Measurements from ENCODE around the gene ACTL6A. TPM values are rescaled to one million over a fixed set of nuclear protein-coding genes. Genes with fewer than 3 reads are reported as not detected.

ACTL6A gene
- total and polyA plus RNA-seq, 2 of the 4 experiments (the other 2 are of a cell fraction), result 48.3 to 70.1 TPM

DNA sequence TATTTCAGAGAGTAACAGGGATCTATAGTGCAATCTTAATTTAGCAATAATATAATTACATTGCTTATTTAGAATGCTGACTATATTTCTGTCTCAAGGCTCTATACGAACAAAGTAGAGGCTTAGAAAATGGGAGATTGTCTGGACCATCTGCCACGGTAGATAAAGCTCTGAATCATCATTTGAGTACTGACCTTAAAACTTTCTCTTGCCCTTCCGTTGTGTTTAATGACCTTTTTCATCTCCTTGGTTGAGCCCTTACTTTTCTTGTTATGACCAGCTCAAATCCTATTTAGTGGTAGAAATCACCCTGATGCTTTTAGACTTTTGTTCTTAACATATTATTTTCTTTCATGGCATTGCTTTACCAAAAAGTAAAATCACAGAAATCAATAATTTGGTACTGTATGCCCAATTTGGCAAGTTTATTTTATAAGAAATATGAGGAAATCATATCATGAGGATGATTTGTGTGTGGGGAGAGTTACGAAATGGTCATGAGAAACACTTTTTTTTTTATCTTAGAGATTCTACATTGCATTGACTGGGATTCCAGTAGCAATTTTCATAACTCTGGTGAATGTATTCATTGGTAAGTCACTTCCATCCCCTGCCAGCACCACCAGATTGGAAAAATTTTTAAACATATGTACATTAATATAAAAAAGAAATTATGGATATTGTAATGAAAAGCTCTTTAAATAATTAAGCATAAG lies 52.9 kb downstream of the ACTL6A start:
- H3K4me2 ChIP-seq (ENCODE audit: low read depth, low read length), result no peak overlapping the region
- H3K79me1 ChIP-seq (ENCODE audit: low read depth in 1 of 2, low read length in 2 of 2), result peaks cover 3 to 13% of the 10 kb centered on the region in 2 experiments; a peak in 3 of 4 replicates
- dilution Hi-C loops (cut with HindIII; ENCODE audit: low sequenced_read_pairs, unreplicated experiment), result no loop called here
- peak; percentile 10 for DNase-seq
- no TSS peak for BruUV-seq (replicated peaks)
- no peaks in the 10 kb centered on the region; the same call in 1 of the 2 replicates for H4K20me1 ChIP-seq (ENCODE audit: insufficient read depth, low read length)
- H3K4me3 ChIP-seq (ENCODE audit: insufficient read depth, low read depth, low read length), result no peak overlapping the region
- H3K18ac ChIP-seq (ENCODE audit: low read depth, low read length), result no peak overlapping the region
- intact Hi-C loops (cut with micrococcal nuclease), result no loop called here
- no peaks in the 10 kb centered on the region for H3K27me3 ChIP-seq (ENCODE audit: control insufficient read depth, insufficient read depth, low read length)
- H3K9ac ChIP-seq (ENCODE audit: low read depth, low read length), result no peak overlapping the region
- 100% methylated on average over 1 of the region's 4 CpGs; no CpG with 5 or more reads in 1 of the 2 experiments for WGBS, 2 experiments (ENCODE audit: extremely low coverage in 2 of 2, insufficient read length in 1 of 2)
- H2BK20ac ChIP-seq (ENCODE audit: low read depth, low read length), result no peak overlapping the region
- H2AK5ac ChIP-seq (ENCODE audit: low read depth, low read length), result no peak overlapping the region
- no peak overlapping the region for H3K14ac ChIP-seq (replicated peaks; ENCODE audit: low read depth, low read length)
- CTCF ChIA-PET, result interaction anchor here (0.5 to 3.0 kb wide), 3 partner anchors 9 to 37 kb away, joined by 3 to 8 read pairs (median 4); partner anchors contain the start of gene USP13
- H2BK5ac ChIP-seq (ENCODE audit: low read depth, low read length, poor library complexity, severe bottlenecking), result no peak overlapping the region
- H4K8ac ChIP-seq (ENCODE audit: low read depth in 2 of 2, low read length in 2 of 2), result no peak overlapping the region
- H2BK15ac ChIP-seq (ENCODE audit: low read depth, low read length), result no peak overlapping the region
- no peak overlapping the region for H4K91ac ChIP-seq (ENCODE audit: insufficient read depth, low read depth, low read length)
- H3K9me1 ChIP-seq (ENCODE audit: insufficient read depth, low read length), result no peaks in the 10 kb centered on the region
- H3K36me3 ChIP-seq (ENCODE audit: control insufficient read depth, insufficient read depth, low read length), result peaks cover 4% of the 10 kb centered on the region; the same call in 1 of the 2 replicates
- ATAC-seq (ENCODE audit: low read depth), result no peak
- POLR2A ChIA-PET (ENCODE audit: unreplicated experiment), result no interaction called here
- no peak overlapping the region for H2AFZ ChIP-seq (replicated peaks; ENCODE audit: low read length, poor library complexity)
- TF ChIP-seq MAZ (IDR thresholded peaks at IDR 0.05; ENCODE audit: borderline replicate concordance, low read depth, low read length) (no peak), CHD1 (IDR thresholded peaks at IDR 0.05; ENCODE audit: low read depth, low read length) (no peak), BHLHE40 (IDR thresholded peaks at IDR 0.05; ENCODE audit: low read depth, low read length) (no peak), RFX5 (IDR thresholded peaks at IDR 0.05; ENCODE audit: low read depth, low read length) (no peak)
- in situ Hi-C loops (cut with MboI; ENCODE audit: low sequenced_read_pairs), result no loop called here
- H2AK9ac ChIP-seq (replicated peaks; ENCODE audit: low read depth, low read length, poor library complexity), result no peak overlapping the region
- H3K9me3 ChIP-seq (ENCODE audit: control insufficient read depth, insufficient read depth, low read length), result no peaks in the 10 kb centered on the region
- no peak overlapping the region for H4K5ac ChIP-seq (ENCODE audit: low read depth, low read length)
- H3K4ac ChIP-seq (ENCODE audit: low read depth, low read length), result no peak overlapping the region
- H3K4me1 ChIP-seq (ENCODE audit: control insufficient read depth, insufficient read depth, low read length), result peaks cover 4% of the 10 kb centered on the region
- H3K56ac ChIP-seq (ENCODE audit: extremely low read depth, insufficient read depth, low read length), result no peak overlapping the region
- no peak overlapping the region for H2BK120ac ChIP-seq (ENCODE audit: low read depth, low read length)
- no peak overlapping the region for H3K27ac ChIP-seq (ENCODE audit: insufficient read depth, low read length)
- H3K23ac ChIP-seq (ENCODE audit: low read depth, low read length), result no peak overlapping the region

Measured in IMR-90 (cell line).